ENCODE data around the gene FANK1.
A peak's percentile ranks its signal among the peaks of the same experiment; 100 is the strongest.
"Not testable (repeated sequence)": the region's sequence is repeated elsewhere in the genome, so short reads cannot be mapped to it uniquely, and the experiment has no call there.

Gene FANK1

GRCh38 chr10:126036515-126036914 lies 140.2 kb downstream of the FANK1 start:
- DNase-seq, result no peak

GRCh38 chr10:126037946-126038345 lies 141.6 kb downstream of the FANK1 start:
- DNase-seq, result no peak

DNA sequence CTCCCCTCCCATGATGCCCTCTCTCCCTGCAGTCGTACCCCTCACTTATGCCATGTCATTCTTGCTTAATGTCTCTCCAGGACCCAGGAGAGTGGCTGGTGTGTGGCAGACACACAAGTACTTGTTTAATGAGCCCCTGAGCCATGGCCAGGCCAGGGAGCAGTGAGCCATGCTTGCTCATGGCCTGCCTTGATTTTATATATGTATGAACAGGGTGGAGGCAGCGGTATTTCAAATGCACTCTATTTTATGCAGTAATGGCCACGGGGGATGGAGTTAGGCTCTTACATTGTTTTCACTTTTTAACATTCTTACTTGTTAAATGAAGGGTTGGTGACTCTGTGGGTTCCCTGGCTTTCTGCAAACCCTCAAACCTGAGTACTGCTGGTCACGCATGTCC lies 144.8 kb downstream of the FANK1 start:
- no peak for DNase-seq

DNA sequence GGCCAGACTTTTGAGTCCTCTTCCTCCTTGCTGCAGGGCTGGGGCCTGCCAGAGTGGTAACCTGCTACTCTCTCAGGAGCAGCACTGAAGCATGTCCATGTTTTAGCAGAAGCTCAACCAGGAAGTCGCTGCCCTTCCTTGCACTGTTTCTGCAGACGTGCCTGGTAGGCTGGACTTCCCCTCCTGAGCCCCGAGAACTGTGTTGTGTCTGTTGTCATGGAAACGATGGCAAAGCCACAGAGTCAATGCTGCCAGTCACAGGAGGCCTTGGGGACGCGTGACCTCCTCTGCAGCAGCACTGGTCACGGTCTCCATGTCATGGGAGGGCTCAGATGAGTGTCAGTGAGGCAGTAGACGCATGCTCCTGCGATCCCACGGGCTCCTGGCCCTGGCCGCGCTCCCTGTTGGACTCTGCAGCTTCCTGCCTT lies 145.5 kb downstream of the FANK1 start:
- peak; percentile 77 for DNase-seq

DNA sequence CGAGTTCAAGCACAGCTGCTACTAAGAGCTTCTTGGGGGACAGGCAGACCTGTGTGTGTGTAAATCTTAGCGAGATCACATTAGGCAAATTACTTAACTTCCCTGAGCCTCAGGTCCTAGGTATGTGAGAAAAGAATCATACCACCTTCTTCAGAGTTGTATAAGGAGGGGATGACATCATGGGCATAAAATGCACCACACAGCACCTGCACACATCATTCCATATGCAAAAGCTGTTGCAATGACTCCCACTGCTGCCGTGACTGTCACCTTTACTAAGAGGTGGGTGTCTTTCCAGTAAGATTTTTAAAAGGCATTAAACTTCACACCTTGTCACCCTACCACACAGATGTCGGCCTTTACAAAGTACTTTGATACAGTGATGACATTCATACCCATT lies 146.0 kb downstream of the FANK1 start:
- DNase-seq, result no peak

GRCh38 chr10:126042906-126043305 lies 146.5 kb downstream of the FANK1 start:
- no peak for DNase-seq

DNA sequence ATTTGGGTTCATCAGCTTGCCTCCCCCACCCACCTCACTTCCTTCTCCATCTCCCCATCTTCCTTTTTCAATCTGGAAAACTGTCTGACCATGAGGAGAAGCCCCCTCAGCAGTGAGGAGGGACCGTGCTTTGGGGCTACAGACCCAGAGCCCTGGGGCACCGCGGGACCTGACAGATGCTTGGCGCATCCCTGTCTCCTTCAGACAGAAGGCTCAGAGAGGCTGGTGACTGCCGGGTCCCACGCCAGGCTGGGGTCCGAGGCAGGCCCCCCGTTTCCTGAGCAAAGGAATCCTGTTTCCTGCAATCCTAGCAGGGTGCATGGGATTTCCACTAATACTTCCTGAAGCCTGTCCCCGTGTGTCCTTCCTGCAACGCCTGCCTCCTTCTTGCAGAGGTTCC lies 147.0 kb downstream of the FANK1 start:
- DNase-seq, result no peak

DNA sequence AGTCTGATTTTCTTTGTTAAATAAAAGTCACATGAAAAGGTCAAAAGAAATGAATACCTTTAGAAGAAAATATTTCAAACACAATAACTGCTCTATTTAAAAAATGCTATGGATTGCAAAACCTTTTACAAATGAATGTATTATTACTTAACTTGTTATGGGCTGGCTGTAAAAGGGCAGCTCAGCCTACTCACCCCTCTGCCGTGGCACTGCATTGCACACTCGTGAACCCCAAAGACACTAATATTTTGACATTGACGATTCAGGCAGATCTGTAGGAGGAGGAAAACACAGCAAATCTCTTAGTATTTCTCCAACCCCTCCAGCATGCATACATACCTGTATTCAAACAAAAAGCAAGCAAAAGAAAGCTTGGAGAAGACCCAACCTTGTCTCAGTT lies 149.5 kb downstream of the FANK1 start:
- DNase-seq, result no peak

- no peak for DNase-seq
Observed at GRCh38 chr10:126046831-126047230, 150.5 kb downstream of the FANK1 start.

GRCh38 chr10:126047749-126048148 lies 151.4 kb downstream of the FANK1 start:
- not testable (repeated sequence) for DNase-seq

DNA sequence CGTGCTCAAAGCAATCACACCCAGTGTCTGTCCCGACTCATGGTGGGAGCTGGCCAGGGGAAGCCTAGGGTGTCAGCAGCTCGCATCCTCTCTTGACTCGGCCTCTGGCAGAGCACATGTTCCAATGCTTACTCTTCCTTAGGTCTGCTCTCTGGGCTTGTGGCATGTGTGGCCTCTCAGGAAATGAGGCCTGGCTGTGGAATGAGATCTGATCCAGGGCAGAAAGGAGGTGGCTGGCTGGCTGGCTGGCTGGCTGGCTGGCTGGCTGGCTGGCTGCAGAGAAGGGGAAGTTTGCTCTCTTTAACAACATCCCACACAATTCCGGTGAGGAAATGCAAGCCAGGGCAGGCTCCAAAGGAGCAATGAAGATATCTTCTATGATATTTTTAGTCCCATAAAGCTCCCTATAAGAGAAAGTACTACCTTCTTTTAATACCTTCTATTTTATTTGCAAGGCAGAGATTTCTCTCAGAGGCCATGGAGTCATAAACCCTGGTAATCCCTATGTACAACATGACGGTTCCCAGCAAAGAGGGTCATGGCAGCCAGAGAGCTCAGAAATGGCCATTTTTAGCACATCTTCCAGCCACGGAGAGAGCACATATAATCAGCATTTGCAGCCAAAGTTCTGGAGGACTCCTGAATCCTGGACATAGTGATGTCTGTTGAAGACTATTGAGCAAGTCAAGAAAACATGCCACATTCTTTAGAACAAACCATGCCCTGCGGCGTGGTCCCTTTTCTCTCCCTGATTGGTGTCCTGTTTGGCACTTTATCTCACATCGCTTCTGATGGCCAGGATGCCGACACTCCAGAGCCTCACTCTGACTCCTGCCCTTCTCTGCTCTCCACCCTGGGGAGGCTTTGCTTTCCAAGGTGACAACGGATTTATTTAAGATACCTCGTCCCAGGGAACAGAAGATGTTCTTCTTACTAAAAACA lies 153.7 kb downstream of the FANK1 start:
- no peak for DNase-seq

DNA sequence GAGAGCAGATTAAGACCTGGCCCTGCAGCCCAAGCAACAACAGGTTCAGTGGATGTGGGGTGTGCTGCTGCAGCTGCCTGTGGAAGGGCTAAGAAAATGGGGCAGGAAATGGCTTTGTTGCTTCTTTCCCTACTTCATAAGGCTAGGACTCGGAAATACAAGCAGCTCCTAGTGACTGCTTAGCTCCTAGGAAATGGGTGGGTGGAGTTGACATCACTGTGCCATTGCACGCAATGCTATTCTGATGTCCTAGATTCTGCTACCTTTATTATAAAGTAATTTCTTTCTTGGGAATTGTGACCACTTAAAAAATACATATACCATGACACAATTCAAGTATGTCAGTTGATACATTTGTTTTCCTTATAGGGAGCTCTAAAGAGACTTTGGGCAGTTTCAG lies 155.8 kb downstream of the FANK1 start:
- DNase-seq, result no peak

GRCh38 chr10:126054191-126054590 lies 157.8 kb downstream of the FANK1 start:
- DNase-seq, result no peak

DNA sequence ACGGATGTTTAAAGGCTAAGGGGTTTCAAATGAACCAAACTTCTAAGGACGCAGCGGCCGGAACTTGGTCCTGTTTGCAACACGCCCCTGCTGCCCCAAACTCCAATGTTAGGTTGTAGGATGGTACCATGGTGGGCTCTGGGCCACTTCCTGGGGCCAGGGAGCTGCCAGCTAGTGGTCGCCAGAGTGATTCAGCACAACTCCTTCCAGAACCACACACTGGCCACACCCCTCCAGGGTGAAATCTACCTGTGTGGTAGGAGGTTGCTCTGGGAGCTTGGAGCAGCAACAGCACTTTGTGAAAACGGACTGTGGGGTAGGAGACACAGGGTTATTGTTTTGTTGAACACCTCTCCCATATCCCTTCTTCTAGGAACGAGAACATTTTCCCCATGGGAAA lies 161.1 kb downstream of the FANK1 start:
- no peak for DNase-seq

DNA sequence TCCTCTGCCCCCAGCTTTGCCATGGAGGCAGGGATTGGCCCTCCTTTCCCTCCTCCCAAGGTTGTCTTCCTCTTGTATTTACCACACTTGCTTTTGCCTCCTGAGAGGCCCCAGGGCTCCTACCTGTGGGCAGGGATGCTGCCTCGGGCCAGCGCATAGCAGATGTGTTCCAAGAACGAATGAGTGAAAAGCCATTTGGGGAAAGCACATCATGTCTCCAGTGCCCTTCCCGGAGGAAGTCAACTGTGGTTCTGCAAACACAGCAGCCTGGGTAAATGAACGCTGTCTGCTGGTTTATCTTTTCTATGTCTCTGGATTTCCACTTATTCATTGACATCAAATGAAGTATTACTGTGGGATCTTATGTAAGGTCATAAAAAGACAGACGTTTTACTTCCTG lies 161.7 kb downstream of the FANK1 start:
- DNase-seq, result no peak

GRCh38 chr10:126058507-126058906 lies 162.1 kb downstream of the FANK1 start:
- DNase-seq, result no peak

All from stimulated activated CD8-positive, alpha-beta memory T cell treated with anti-CD3 and anti-CD28 coated beads, Interleukin-4, amount 100 ng/mL, for 48 hours (primary cell).